ENCODE results near the gene LDLRAD4.

Gene LDLRAD4

GRCh38 chr18:13218368-13218991 lies at the start of gene LDLRAD4:
LDLRAD4 (plus strand) TSS chr18:13218760.
- DNase-seq (ENCODE audit: low read depth) = no peak

DNA sequence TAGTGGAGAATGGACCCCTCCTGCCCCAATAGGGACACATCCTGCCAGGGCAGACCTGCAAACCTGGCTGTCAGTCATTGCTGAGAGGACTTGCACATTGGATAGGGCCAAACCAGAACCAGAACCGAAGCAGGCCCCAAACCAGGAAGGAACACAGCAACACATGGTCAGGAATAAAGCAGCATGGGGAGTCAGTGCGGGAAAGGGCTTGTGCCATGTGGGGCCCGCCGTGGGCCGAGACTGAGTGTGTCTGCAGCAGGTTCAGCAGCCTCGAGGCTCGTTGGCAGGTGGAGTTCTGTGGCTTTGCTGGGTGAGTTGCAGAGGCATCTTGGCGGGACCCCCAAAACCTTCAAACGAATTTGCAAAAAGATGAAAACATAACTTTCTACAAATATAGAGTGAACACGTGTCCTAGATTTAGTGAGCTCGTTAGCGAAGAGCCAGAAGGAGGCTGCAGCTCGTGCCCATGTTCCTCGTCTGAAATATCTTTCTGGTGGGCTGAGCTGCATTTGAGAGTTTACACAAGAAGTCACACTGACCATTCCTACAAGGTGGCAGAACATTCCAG lies 44.9 kb upstream of the LDLRAD4 start:
- DNase-seq (ENCODE audit: low read depth) = no peak

GRCh38 chr18:13175266-13175665 lies 43.3 kb upstream of the LDLRAD4 start:
- no peak for DNase-seq (ENCODE audit: low read depth)

DNA sequence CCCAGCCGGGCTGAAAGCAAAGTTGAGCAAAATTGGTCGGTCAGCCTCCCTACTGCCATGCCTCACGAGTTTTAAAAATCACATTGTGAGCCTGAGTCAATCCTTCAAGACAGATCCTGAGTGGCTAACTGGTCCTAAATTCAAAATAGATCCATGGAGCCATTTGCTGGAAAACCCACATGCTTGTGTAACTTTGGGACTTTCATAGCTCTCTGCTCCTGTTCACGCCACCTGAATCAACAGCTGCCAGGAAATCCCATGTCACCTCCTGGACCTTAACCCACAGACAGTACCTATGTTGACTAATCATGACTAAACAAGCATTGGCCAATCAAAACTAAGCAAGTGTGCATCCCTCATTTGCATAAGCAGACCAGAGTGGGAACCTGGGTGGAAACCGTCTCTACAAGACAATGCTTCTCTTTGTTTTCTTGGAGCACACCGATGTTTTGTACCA lies 42.8 kb upstream of the LDLRAD4 start:
- DNase-seq (ENCODE audit: low read depth) = no peak

GRCh38 chr18:13176847-13177246 lies 41.7 kb upstream of the LDLRAD4 start:
- DNase-seq (ENCODE audit: low read depth) = no peak

DNA sequence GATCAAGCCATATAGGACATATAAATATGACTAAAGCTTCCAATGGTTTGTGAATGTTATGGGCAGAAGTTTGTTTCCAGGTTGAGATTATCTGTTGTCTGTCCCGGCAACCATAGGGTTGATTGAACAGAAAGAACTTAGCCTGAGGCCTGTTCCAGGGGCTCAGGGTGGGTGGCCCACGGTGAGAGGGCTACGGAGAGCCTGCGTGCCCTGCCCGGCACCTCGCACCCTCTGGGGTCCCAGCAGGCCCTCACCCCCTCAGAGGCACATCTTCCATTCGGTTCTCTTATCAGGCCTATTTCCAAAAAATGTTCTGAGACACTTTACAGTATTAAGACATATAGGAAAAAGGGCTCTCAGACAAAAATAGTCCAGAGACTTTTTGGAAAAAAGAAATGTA lies 40.4 kb upstream of the LDLRAD4 start:
- no peak for DNase-seq (ENCODE audit: low read depth)

DNA sequence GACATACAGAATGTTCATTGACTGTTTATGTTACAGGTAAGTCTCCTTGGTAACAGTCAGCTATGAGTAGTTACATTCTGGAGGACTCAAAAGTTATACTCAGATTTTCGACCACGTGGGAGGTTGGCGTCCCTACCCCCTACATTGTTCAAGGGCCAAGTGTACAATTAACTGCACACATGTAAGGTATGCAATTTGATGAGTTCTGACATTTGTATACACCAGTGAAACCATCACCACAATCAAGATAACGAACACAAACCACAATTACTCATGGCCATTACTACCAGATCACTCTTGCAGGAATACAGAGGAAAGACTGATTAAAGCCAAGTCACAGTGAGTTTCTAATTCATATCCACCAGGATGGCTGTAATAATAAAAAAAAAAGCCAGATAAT lies 39.6 kb upstream of the LDLRAD4 start:
- no peak for DNase-seq (ENCODE audit: low read depth)

GRCh38 chr18:13179566-13180113 lies 38.9 kb upstream of the LDLRAD4 start:
- DNase-seq (ENCODE audit: low read depth) = no peak

GRCh38 chr18:13180614-13181375 lies 37.8 kb upstream of the LDLRAD4 start:
- DNase-seq (ENCODE audit: low read depth) = no peak

DNA sequence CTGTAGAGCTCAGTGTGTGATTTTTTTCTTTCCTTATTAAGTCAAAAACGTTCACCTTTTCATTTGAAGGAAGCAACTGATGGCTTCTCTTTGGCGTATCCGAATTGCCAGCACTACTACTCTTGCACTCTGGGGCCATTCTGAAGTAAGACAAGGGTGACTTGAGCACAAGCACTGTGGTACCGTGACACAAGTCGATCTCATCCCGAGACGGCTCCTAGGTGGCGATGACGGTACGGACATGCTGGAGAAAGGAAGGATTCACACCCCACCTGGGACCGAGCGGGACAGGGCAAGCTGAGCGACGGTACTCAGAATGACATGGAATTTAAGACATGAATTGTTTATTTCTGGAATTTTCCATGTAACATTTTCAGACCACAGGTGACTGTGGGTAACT lies 36.8 kb upstream of the LDLRAD4 start:
- DNase-seq (ENCODE audit: low read depth) = no peak

DNA sequence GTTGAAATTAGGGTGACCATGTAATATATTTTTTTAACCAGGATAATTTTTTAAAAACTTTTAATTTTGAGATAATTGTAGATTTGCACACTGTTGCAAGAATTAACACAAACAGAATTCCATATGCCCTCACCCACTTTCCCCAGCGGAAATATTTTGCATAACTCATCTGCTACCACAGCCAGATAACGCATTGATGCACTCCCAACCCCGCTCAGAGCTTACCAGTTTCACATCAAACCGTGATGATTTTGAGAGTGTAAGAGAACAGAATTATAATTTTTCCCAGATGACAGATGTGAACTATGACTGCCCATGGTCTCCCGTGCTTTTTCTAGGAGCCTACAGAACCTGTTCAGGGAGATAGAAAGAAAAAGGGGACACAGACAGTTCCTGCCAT lies 35.2 kb upstream of the LDLRAD4 start:
- DNase-seq (ENCODE audit: low read depth) = no peak

- no peak for DNase-seq (ENCODE audit: low read depth)
These were observed 34.8 kb upstream of the LDLRAD4 start for GRCh38 chr18:13183790-13184189.

- DNase-seq (ENCODE audit: low read depth) = no peak
These were observed 34.2 kb upstream of the LDLRAD4 start for GRCh38 chr18:13184396-13184795.

- no peak for DNase-seq (ENCODE audit: low read depth)
These were observed 32.8 kb upstream of the LDLRAD4 start for GRCh38 chr18:13185675-13186198.

DNA sequence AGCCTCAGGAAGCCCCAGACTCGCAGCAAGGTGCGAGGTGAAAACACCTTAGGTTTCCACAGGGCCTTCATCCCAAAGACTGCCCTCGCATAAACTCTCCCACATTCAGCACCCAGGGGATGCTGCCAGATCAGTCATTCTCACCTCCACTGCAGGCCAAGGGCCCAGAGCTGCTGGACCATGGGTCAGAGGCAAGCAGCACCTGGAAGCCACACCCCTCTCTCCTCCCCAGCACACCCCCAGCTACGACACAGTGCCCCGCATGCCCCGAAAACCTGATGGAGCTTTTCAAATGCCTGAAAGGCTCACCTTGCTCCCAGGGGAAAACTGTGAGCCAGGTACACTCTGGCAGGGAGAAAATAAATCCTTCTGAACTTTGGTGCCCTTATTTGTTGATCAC lies 31.9 kb upstream of the LDLRAD4 start:
- no peak for DNase-seq (ENCODE audit: low read depth)

DNA sequence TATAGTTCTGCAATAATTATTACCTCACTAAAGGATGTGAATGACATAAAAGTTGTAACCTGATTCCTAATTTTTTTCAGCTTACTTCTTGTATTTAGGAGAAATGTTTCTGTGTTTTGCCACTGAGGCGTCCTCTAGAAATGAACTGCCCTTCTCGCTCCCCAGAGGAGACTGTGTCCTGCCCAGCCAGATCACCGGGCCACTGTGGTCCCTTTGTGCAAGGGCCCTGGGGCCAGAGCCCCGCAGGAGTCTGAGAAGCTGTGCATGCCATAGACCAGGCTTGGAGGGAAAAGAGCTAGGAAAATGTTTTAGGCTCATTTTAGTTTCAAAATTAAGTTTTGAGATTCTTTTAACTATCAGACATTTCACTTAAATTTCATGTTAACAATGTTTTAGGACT lies 31.1 kb upstream of the LDLRAD4 start:
- no peak for DNase-seq (ENCODE audit: low read depth)

- DNase-seq (ENCODE audit: low read depth) = no peak
These were observed 27.5 kb upstream of the LDLRAD4 start for GRCh38 chr18:13191031-13191430.

DNA sequence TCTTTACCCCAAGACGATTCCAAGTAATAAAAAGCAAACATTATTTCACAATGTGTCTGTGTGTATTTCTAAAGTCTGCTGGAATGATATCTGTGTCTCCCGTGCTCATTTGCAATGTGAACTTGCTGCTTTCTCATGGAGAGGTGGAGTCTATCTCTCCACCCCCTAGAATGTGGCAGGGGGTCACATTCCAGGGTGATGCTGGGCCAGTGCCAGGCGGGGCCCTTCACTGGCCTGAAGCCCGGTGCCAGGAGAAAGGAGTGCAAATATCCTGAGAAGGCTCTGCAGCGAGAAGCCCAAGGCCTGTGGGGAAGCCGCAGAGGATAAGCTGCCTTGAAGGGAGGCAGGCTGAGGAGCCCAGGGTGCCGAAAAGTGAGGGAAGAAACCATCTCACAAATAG lies 26.8 kb upstream of the LDLRAD4 start:
- DNase-seq (ENCODE audit: low read depth) = no peak

DNA sequence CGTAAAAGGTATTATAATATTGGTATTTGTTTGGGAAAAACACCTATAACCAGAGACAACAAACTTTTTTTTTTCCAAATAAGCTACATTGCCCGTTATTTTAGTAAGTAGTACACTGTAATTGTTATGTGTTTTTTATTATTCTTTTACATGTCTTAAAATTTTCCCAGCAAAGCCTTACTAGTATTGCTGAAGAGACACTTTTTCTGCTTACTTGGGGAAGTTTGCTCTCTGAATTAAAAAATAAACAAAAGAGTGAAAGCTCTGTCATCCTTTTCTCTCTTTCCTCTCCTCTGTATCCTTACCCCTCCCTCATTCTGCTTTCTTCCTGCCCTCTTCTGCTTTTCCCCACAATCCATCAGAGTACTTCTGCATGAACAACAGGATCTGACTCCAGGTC lies 25.6 kb upstream of the LDLRAD4 start:
- no peak for DNase-seq (ENCODE audit: low read depth)

DNA sequence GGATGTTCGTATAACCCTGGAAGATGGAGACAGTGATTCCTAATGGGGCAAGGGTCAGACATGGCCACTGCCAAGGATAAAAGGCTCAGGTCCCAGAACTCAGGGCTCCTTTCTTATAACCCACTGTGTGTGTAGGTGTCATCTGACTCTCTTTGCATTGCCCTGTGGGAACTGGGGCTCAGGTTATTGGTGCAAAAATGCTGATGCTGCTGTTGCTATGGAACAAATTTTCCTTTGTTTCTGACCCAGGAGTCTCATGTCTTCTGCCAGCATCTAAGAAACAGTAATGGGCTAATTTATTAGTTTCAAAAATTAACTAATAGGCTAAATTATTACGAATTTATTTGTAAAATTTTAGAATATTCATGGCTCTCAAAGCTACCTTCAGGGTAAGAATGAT lies 24.3 kb upstream of the LDLRAD4 start:
- no peak for DNase-seq (ENCODE audit: low read depth)

DNA sequence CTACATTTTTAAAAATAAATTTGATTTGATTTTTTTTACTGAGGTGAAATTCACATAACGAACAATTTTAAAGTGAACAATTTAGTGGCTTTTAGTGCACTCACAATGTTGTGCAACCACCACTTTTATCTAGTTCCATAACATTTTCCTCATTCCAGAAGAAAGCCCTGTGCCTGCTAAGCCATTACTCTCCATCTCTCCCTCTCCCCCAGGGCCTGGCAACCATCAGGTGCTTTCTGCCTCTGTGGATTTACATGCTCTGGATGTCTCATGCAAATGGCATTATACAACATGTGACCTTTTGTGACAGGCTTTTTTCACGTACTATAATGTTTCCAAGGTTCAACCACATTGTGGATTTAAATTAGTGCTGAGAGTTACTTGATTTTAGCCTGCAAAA lies 19.9 kb upstream of the LDLRAD4 start:
- DNase-seq (ENCODE audit: low read depth) = no peak

DNA sequence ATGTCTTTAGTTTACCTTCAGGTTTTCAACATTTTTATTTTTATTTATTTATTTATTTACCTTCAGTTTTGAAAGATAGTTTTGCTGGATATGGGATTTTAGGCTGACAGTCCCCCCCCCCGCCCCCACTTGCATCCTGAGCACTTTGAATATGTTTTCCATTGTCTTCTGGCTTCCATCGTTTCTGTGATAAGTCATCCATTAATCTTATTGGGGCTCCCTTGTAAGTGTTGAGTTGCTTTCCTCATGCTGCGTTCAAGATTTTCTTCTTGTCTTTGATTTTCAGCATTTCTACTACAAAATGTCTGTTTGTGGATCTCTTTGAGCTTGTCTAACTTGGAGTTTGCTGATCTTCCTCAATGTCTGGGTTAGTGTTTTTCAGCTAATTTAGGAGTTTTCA lies 19.4 kb upstream of the LDLRAD4 start:
- DNase-seq (ENCODE audit: low read depth) = no peak

GRCh38 chr18:13201292-13201691 lies 17.3 kb upstream of the LDLRAD4 start:
- DNase-seq (ENCODE audit: low read depth) = no peak
